ENCODE data around the gene HLA-A. TPM values are rescaled to one million over a fixed set of nuclear protein-coding genes. Genes with fewer than 3 reads are reported as not detected.

Gene HLA-A
- total and polyA plus RNA-seq, 2 donors (not counting 3 experiments of a cell fraction or from before 2014, with no cell fraction given) = 294 to 822 TPM

DNA sequence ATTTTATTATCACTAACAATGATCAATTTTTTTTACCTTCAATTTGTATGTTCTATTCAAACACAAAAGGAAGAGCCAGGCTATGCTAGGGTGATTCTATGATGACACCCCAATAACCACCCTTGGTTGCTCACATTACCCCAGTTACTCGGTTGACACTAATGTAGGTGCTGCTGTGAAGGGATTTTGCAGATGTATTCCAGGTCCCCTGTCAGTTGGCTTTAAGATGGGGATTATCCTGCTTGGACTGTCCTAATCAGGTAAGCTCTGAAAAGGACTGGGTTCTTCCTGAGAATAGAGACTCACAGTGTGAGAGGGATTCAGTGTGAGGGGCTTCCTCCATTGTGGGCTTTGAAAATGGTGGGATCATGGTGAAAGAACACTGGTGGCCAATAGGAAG lies 11.9 kb downstream of the HLA-A start:
- no peak overlapping the region for H3K27ac ChIP-seq (ENCODE audit: insufficient read depth, low read depth, low read length)
- no peaks in the 10 kb centered on the region for H3K4me1 ChIP-seq (ENCODE audit: control insufficient read depth, extremely low read depth, insufficient read depth, low read length)
- dilution Hi-C loops (cut with MboI; ENCODE audit: extremely low pct_ligation_motif_present, low sequenced_read_pairs) = loop anchor here (10.0 kb wide), 1 partner anchor 159 kb away; no protein-coding TSS in a partner anchor
- H3K9me3 ChIP-seq (replicated peaks; ENCODE audit: control insufficient read depth, insufficient read depth, low read length) = no peaks in the 10 kb centered on the region
- H3K9ac ChIP-seq (replicated peaks; ENCODE audit: extremely low read depth, insufficient read depth, low read length) = no peak overlapping the region
- H3K9me1 ChIP-seq (replicated peaks; ENCODE audit: control insufficient read depth, extremely low read depth, insufficient read depth, low read length) = no peaks in the 10 kb centered on the region
- intact Hi-C loops (cut with micrococcal nuclease) = no loop called here
- ChIA-PET CTCF (interaction anchor here (0.6 kb wide), 1 partner anchor 19 kb away, joined by 3 read pairs; no protein-coding TSS in a partner anchor), POLR2A (no interaction called here)
- no peaks in the 10 kb centered on the region for H3K27me3 ChIP-seq (ENCODE audit: control insufficient read depth in 2 of 2, insufficient read depth in 2 of 2, low read length in 2 of 2)
- no TSS peak for BruUV-seq (replicated peaks)
- no peaks in the 10 kb centered on the region for H4K20me1 ChIP-seq (replicated peaks; ENCODE audit: control insufficient read depth, extremely low read depth, insufficient read depth, low read length)
- no peak overlapping the region for H3K4me2 ChIP-seq (ENCODE audit: insufficient read depth, low read length)
- DNase-seq (ENCODE audit: low read depth, low spot score) (no peak), FAIRE-seq (no peak)
- H3K79me2 ChIP-seq (ENCODE audit: control insufficient read depth, insufficient read depth, low read length) = no peaks in the 10 kb centered on the region
- no peak overlapping the region for H3K4me3 ChIP-seq (replicated peaks in 1 of 3; ENCODE audit: insufficient read depth in 1 of 3, low read depth in 1 of 3, low read length in 3 of 3)
- no peak overlapping the region for H2AFZ ChIP-seq (ENCODE audit: low read depth, low read length)
- TF ChIP-seq EZH2 (IDR thresholded peaks at IDR 0.05; ENCODE audit: borderline replicate concordance, low read depth, low read length, severe bottlenecking) (no peak), POLR2A (IDR thresholded peaks at IDR 0.05; ENCODE audit: low read depth, low read length) (no peak), CTCF (IDR thresholded peaks at IDR 0.05; ENCODE audit: extremely low read depth in 1 of 2, insufficient read depth in 1 of 2, low read depth in 1 of 2, low read length in 2 of 2) (no peak), GATA2 (IDR thresholded peaks at IDR 0.05; ENCODE audit: insufficient read depth, insufficient read length, low read depth, low read length) (no peak), FOS (IDR thresholded peaks at IDR 0.05; ENCODE audit: borderline replicate concordance, insufficient read depth, low read length) (no peak)
- no peaks in the 10 kb centered on the region for H3K36me3 ChIP-seq (ENCODE audit: control insufficient read depth in 2 of 2, extremely low read depth in 1 of 2, insufficient read depth in 2 of 2, low read length in 2 of 2)

DNA sequence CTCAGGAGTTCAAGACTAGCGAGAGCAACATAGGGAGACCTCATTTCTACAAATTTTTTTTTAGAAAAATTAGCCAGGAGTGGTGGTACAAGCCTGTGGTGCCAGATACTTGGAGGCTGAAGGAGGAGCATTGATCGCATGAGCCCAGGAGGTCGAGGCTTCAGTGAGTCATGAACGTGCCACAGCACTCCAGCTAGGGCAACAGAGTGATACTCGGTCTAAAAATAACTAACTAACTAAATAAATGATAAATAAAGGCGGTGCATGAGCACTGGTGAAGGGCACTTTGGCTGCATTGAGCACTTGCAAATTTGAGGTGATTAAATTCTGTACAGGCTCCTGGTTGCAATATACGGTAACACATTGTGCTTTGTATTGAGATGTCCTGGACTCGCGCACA lies 13.5 kb downstream of the HLA-A start:
- CTCF ChIA-PET = no interaction called here
- no peaks in the 10 kb centered on the region for H3K79me2 ChIP-seq (ENCODE audit: control insufficient read depth, insufficient read depth, low read length)
- H3K4me3 ChIP-seq (replicated peaks in 1 of 3; ENCODE audit: insufficient read depth in 1 of 3, low read depth in 1 of 3, low read length in 3 of 3) = no peak overlapping the region
- no peaks in the 10 kb centered on the region for H3K4me1 ChIP-seq (ENCODE audit: control insufficient read depth, extremely low read depth, insufficient read depth, low read length)
- no peaks in the 10 kb centered on the region for H3K9me1 ChIP-seq (replicated peaks; ENCODE audit: control insufficient read depth, extremely low read depth, insufficient read depth, low read length)
- no peak overlapping the region for H2AFZ ChIP-seq (ENCODE audit: low read depth, low read length)
- H3K4me2 ChIP-seq (ENCODE audit: insufficient read depth, low read length) = no peak overlapping the region
- H3K27ac ChIP-seq (ENCODE audit: insufficient read depth, low read depth, low read length) = no peak overlapping the region
- no peaks in the 10 kb centered on the region for H3K9me3 ChIP-seq (replicated peaks; ENCODE audit: control insufficient read depth, insufficient read depth, low read length)
- no peaks in the 10 kb centered on the region for H3K27me3 ChIP-seq (ENCODE audit: control insufficient read depth in 2 of 2, insufficient read depth in 2 of 2, low read length in 2 of 2)
- BruUV-seq (replicated peaks) = no TSS peak
- intact Hi-C loops (cut with micrococcal nuclease) (no loop called here), dilution Hi-C loops (cut with MboI; ENCODE audit: extremely low pct_ligation_motif_present, low sequenced_read_pairs) (loop anchor here (10.0 kb wide), 1 partner anchor 161 kb away; no protein-coding TSS in a partner anchor)
- TF ChIP-seq EZH2 (IDR thresholded peaks at IDR 0.05; ENCODE audit: borderline replicate concordance, low read depth, low read length, severe bottlenecking) (no peak), JUN (IDR thresholded peaks at IDR 0.05; ENCODE audit: borderline replicate concordance, insufficient read depth, insufficient read length, low read depth) (no peak), CTCF (IDR thresholded peaks at IDR 0.05; ENCODE audit: extremely low read depth in 1 of 2, insufficient read depth in 1 of 2, low read depth in 1 of 2, low read length in 2 of 2) (no peak), POLR2A (IDR thresholded peaks at IDR 0.05; ENCODE audit: low read depth, low read length) (no peak), MAX (IDR thresholded peaks at IDR 0.05; ENCODE audit: insufficient read depth, insufficient read length) (no peak), POLR2AphosphoS5 (IDR thresholded peaks at IDR 0.05; ENCODE audit: insufficient read depth, low read depth, low read length) (no peak), FOS (IDR thresholded peaks at IDR 0.05; ENCODE audit: borderline replicate concordance, insufficient read depth, low read length) (no peak), GATA2 (IDR thresholded peaks at IDR 0.05; ENCODE audit: insufficient read depth, insufficient read length, low read depth, low read length) (no peak), MYC (IDR thresholded peaks at IDR 0.05; ENCODE audit: low read depth, low read length) (no peak)
- no peak overlapping the region for H3K9ac ChIP-seq (replicated peaks; ENCODE audit: extremely low read depth, insufficient read depth, low read length)
- DNase-seq (ENCODE audit: low read depth, low spot score) = no peak
- H4K20me1 ChIP-seq (replicated peaks; ENCODE audit: control insufficient read depth, extremely low read depth, insufficient read depth, low read length) = no peaks in the 10 kb centered on the region
- H3K36me3 ChIP-seq (ENCODE audit: control insufficient read depth in 2 of 2, extremely low read depth in 1 of 2, insufficient read depth in 2 of 2, low read length in 2 of 2) = no peaks in the 10 kb centered on the region
- no peak for FAIRE-seq
- POLR2A ChIA-PET = no interaction called here
